BE2C (cell line): ENCODE results near the gene ATP1B3.

ENCODE experiments used
- DNase-seq: peaks from one replicate; pipeline ENCODE4 v3.0.0-alpha.2; 2020
- H3K27me3 ChIP-seq: fragments of 250-450 bp; sonication (Bioruptor Pico); 2 replicates; pipeline ENCODE4 v1.5.1; 2020; ENCODE audit warnings: mild to moderate bottlenecking
- H3K36me3 ChIP-seq: fragments of 250-450 bp; sonication (Bioruptor Pico); 2 replicates; pipeline ENCODE4 v1.5.1; 2020; ENCODE audit warnings: mild to moderate bottlenecking
- H3K4me1 ChIP-seq: fragments of 250-450 bp; sonication (Bioruptor Pico); 2 replicates; pipeline ENCODE4 v1.5.1; 2020
- H3K4me3 ChIP-seq: 2 replicates; pipeline ENCODE4 v1.5.1; 2011; ENCODE audit warnings: low read depth, low read length
- H3K9me3 ChIP-seq: fragments of 250-450 bp; sonication (Bioruptor Pico); 2 replicates; pipeline ENCODE4 v1.5.1; 2020
- CTCF ChIP-seq: IDR thresholded peaks from 2 replicates; pipeline ENCODE4 v1.5.1; 2012; ENCODE audit warnings: mild to moderate bottlenecking, low read depth, low read length

Gene ATP1B3

DNA sequence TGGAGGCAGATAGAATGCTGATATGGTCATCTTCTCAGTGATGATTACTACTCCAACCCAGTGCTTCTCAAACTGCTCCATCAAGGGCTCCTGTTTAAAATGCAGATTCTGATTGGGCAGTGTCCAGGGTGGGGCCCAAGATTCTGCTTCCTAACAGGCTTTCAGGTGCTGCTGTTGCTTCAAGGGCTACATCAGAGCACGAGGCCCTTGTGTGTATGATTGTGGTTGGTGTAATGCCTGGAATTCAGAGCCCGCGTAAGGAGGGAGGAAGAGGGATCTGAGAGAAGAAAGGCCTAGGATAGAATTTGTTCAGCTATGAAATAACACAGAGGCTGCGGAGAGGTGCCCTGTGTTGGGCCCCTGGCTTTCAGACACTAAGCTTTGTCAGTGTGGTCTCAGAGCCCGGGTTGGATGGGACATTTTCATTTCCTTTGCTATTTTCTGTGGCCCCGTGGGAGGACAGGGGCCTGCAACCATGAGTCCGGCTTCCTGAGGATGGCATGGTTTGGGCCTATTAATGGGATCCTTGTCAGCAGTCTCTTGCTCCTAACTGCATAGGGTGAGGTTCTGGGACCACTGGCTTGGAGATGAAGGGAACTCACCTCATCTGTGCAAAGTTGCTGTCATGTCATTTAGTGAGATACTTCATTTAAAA, 53.0 kb downstream of the ATP1B3 start:
- Histone ChIP-seq H3K4me3 (no peak overlapping the region), H3K36me3 (peaks cover 14% of the 10 kb centered on the region), H3K9me3 (no peaks in the 10 kb centered on the region), H3K4me1 (no peaks in the 10 kb centered on the region), H3K27me3 (no peaks in the 10 kb centered on the region)
- no peak for DNase-seq
- no peak for TF ChIP-seq CTCF

DNA sequence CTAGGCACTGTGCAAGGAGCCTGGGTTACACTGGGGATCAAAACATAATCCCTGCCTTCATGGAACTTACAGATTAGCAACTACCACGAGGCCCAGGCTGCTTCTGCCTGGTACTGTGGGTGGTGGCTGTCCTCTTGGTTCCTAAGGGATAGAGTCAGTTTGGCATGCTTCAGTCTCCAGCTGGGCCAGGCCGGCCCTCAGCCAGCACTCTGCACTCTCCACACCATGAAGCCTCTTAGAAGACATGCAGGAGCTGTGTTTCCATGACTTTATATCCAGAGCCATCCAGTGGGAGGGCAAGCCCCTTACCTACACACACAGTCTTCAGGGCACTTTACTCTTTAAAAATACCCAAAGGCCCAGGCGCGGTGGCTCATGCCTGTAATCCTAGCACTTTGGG, 54.4 kb downstream of the ATP1B3 start:
- no peaks in the 10 kb centered on the region for H3K27me3 ChIP-seq
- H3K36me3 ChIP-seq: peaks cover 9% of the 10 kb centered on the region; the same call in 1 of the 2 replicates

GRCh38 chr3:141933421-141934300, 57.2 kb downstream of the ATP1B3 start:
- no peak for DNase-seq
- no peaks in the 10 kb centered on the region for H3K27me3 ChIP-seq
- H3K4me1 ChIP-seq: no peaks in the 10 kb centered on the region
- H3K9me3 ChIP-seq: no peaks in the 10 kb centered on the region
- TF ChIP-seq CTCF: no peak
- no peaks in the 10 kb centered on the region for H3K36me3 ChIP-seq
- H3K4me3 ChIP-seq: no peak overlapping the region

More for the DNA sequence above, 54.4 kb downstream of the ATP1B3 start:
- Histone ChIP-seq H3K9me3 (no peaks in the 10 kb centered on the region), H3K4me3 (no peak overlapping the region), H3K4me1 (no peaks in the 10 kb centered on the region)
- no peak for TF ChIP-seq CTCF
- DNase-seq: no peak

DNA sequence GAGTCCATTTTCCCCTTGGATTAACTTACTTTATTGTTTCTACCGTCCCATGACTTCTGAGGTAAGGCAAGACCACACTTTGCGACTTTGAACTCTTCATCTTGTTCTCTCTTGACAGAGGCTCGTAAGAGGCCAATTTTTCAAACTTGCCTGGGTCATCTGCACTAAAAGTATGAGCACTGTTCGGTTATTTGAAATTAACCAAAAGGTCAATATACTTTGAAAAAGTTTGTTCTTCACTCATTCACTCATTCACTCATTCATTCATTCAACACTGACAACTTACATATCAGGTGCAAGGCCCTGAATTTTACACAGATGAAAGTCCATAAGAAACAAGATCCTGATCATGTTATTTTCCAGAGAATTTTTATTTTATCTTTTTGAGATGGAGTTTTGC, 57.9 kb downstream of the ATP1B3 start:
- Histone ChIP-seq H3K9me3 (no peaks in the 10 kb centered on the region), H3K27me3 (no peaks in the 10 kb centered on the region), H3K4me1 (no peaks in the 10 kb centered on the region), H3K4me3 (no peak overlapping the region), H3K36me3 (no peaks in the 10 kb centered on the region)
- no peak for DNase-seq
- no peak for TF ChIP-seq CTCF

- H3K36me3 ChIP-seq: no peaks in the 10 kb centered on the region
- peaks cover 19% of the 10 kb centered on the region for H3K4me1 ChIP-seq
- no peak overlapping the region for H3K4me3 ChIP-seq
- no peak for DNase-seq
- no peaks in the 10 kb centered on the region for H3K27me3 ChIP-seq
- H3K9me3 ChIP-seq: no peaks in the 10 kb centered on the region
- TF ChIP-seq CTCF: no peak
Measured at GRCh38 chr3:141938011-141938500, 61.6 kb downstream of the ATP1B3 start.

DNA sequence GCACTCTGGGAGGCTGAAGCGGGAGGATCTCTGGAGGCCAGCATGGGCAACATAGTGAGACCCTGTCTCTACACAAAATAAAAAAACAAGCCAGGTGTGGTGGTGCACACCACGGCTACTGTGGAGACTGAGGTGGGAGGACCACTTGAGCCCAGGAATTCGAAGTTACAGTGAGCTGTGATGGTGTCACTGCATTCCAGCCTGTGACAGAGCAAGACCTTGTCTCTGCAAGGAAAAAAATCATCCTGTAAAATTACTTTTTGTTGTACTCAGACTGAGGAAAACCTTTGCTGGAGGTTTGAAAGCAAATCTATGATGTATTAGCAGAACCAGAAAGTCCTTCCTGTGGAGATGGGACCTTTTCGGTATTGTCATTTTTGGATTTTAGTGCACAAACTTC, 63.3 kb downstream of the ATP1B3 start:
- no peak for TF ChIP-seq CTCF
- DNase-seq: no peak
- no peaks in the 10 kb centered on the region for H3K27me3 ChIP-seq
- H3K9me3 ChIP-seq: no peaks in the 10 kb centered on the region
- peaks cover 19% of the 10 kb centered on the region for H3K4me1 ChIP-seq
- H3K36me3 ChIP-seq: no peaks in the 10 kb centered on the region
- no peak overlapping the region for H3K4me3 ChIP-seq
